Measurements from ENCODE around the gene ACSS2. TPM values are rescaled to one million over a fixed set of nuclear protein-coding genes. Genes with fewer than 3 reads are reported as not detected.

Gene ACSS2
- total and polyA plus RNA-seq, 2 experiments from 2014 or later = 26.1 to 49.3 TPM

GRCh38 chr20:34925341-34925740 lies 48.9 kb downstream of the ACSS2 start (continued):
- no peak for TF ChIP-seq ZNF462 (CRISPR knock-in tag; IDR thresholded peaks at IDR 0.05)
- no peak for TF ChIP-seq EZH2phosphoT487 (IDR thresholded peaks at IDR 0.05; ENCODE audit: unreplicated experiment)
- no peak for TF ChIP-seq STAT1 (IDR thresholded peaks at IDR 0.05; ENCODE audit: unreplicated experiment)

GRCh38 chr20:34925981-34926380 lies 49.6 kb downstream of the ACSS2 start:
- DNase-seq (ENCODE audit: low spot score) (no peak), ATAC-seq (no peak)
- peaks cover 5% of the 10 kb centered on the region; the same call in 1 of the 2 replicates for H4K20me1 ChIP-seq (replicated peaks; ENCODE audit: insufficient read depth)
- Mint-ChIP-seq H3K4me1 (no peaks in the 10 kb centered on the region), H3K9me3 (no peaks in the 10 kb centered on the region), H3K27ac (no peak overlapping the region), H3K36me3 (ENCODE audit: low read depth) (peaks cover 21% of the 10 kb centered on the region), H3K4me3 (no peak overlapping the region), H3K27me3 (ENCODE audit: insufficient read depth, low read depth, poor library complexity) (peaks cover 2% of the 10 kb centered on the region)
- no peak overlapping the region for H3K4me2 ChIP-seq
- no peak overlapping the region for H2AFZ ChIP-seq
- peaks cover 15% of the 10 kb centered on the region for H3K36me3 ChIP-seq (ENCODE audit: insufficient read depth)
- H3F3A ChIP-seq (replicated peaks; ENCODE audit: low read depth) = no peaks in the 10 kb centered on the region
- H3K4me3 ChIP-seq = no peak overlapping the region
- H3K9me2 ChIP-seq (ENCODE audit: insufficient read depth) = peaks cover 8% of the 10 kb centered on the region; the same call in 1 of the 2 replicates
- no peaks in the 10 kb centered on the region for H3K27me3 ChIP-seq (ENCODE audit: insufficient read depth)
- H3K4me1 ChIP-seq (ENCODE audit: insufficient read depth) = no peaks in the 10 kb centered on the region
- H3K79me2 ChIP-seq (replicated peaks; ENCODE audit: insufficient read depth) = no peaks in the 10 kb centered on the region
- H3K27ac ChIP-seq (ENCODE audit: low read depth) = no peak overlapping the region
- no peak for TF ChIP-seq NANOG (IDR thresholded peaks at IDR 0.05; ENCODE audit: borderline replicate concordance)
- TF ChIP-seq EZH2 (IDR thresholded peaks at IDR 0.05; ENCODE audit: low read depth, unreplicated experiment) = no peak
- TF ChIP-seq EZH2phosphoT487 (IDR thresholded peaks at IDR 0.05; ENCODE audit: unreplicated experiment) = no peak
- no peak for TF ChIP-seq CTCF (conservative IDR thresholded peaks at IDR 0.05; ENCODE audit: low read depth in 2 of 2)
- no peak for TF ChIP-seq CREB1 (CRISPR knock-in tag; IDR thresholded peaks at IDR 0.05; ENCODE audit: low read depth)
- TF ChIP-seq REST (IDR thresholded peaks at IDR 0.05; ENCODE audit: unreplicated experiment) = no peak
- TF ChIP-seq ZNF331 (CRISPR knock-in tag; IDR thresholded peaks at IDR 0.05; ENCODE audit: low read depth) = no peak
- TF ChIP-seq ZNF114 (CRISPR knock-in tag; IDR thresholded peaks at IDR 0.05) = no peak
- TF ChIP-seq POLR2AphosphoS5 (IDR thresholded peaks at IDR 0.05; ENCODE audit: low read depth) = no peak
- TF ChIP-seq ETS1 (IDR thresholded peaks at IDR 0.05) = no peak
- TF ChIP-seq STAT1 (IDR thresholded peaks at IDR 0.05; ENCODE audit: unreplicated experiment) = no peak

Measured in GM23338 (cell line).